ENCODE measurements around the gene POLE. TPM values are rescaled to one million over a fixed set of nuclear protein-coding genes. Genes with fewer than 3 reads are reported as not detected.

POLE gene
- total RNA-seq, result 56.7 TPM

GRCh38 chr12:132687211-132688164 lies at the start of gene POLE, which contains the start of gene PXMP2:
Gene POLE, minus strand, starts transcription at chr12:132687342. Its CDS starts 27 bp downstream, at chr12:132687315.
Gene PXMP2, plus strand, starts transcription at chr12:132687587. Its CDS starts 84 bp downstream, at chr12:132687671.
- peak in 1 of 2 donors; percentile 89 for DNase-seq (ENCODE audit: extremely low spot score in 2 of 2)
- peak within 1 kb of the TSS; percentile 66 for H3K27ac ChIP-seq
- no peaks in the 10 kb centered on the region for H3K36me3 ChIP-seq
- H3K27me3 ChIP-seq, result no peaks in the 10 kb centered on the region
- intact Hi-C loops (cut with DNase I), result no loop called here
- TF ChIP-seq POLR2AphosphoS5 (IDR thresholded peaks at IDR 0.05; ENCODE audit: insufficient read depth in 1 of 2, low read depth in 1 of 2) (peak; percentile 38 to 71), CTCF (IDR thresholded peaks at IDR 0.05) (no peak)
- peaks cover 23% of the 10 kb centered on the region for H3K4me1 ChIP-seq
- H3K9me3 ChIP-seq, result no peaks in the 10 kb centered on the region
- peak within 1 kb of the TSS; percentile 70 to 92 for H3K4me3 ChIP-seq

- H3K36me3 ChIP-seq, result peaks cover 0 to 86% of the 10 kb centered on the region in 2 donors
- H3K4me1 ChIP-seq, result no peaks in the 10 kb centered on the region
- no peaks in the 10 kb centered on the region for H3K9me3 ChIP-seq
- H3K27ac ChIP-seq, result no peak overlapping the region
- intact Hi-C loops (cut with DNase I), result no loop called here
- DNase-seq (ENCODE audit: extremely low spot score in 2 of 2), result no peak
- no peak overlapping the region for H3K4me3 ChIP-seq
- H3K27me3 ChIP-seq, result no peaks in the 10 kb centered on the region
- TF ChIP-seq POLR2A (IDR thresholded peaks at IDR 0.05) (no peak), POLR2AphosphoS5 (IDR thresholded peaks at IDR 0.05; ENCODE audit: insufficient read depth in 1 of 2, low read depth in 1 of 2) (no peak), CTCF (IDR thresholded peaks at IDR 0.05) (no peak)
These were observed 49.8 kb upstream of the POLE start for GRCh38 chr12:132736913-132737312.

GRCh38 chr12:132736378-132736777 lies 49.2 kb upstream of the POLE start:
- Histone ChIP-seq H3K9me3 (no peaks in the 10 kb centered on the region), H3K4me1 (no peaks in the 10 kb centered on the region), H3K36me3 (peaks cover 0 to 86% of the 10 kb centered on the region in 2 donors), H3K27me3 (no peaks in the 10 kb centered on the region), H3K4me3 (no peak overlapping the region), H3K27ac (no peak overlapping the region)
- TF ChIP-seq POLR2AphosphoS5 (IDR thresholded peaks at IDR 0.05; ENCODE audit: insufficient read depth in 1 of 2, low read depth in 1 of 2), result no peak
- no peak for TF ChIP-seq POLR2A (IDR thresholded peaks at IDR 0.05)
- no peak for TF ChIP-seq CTCF (IDR thresholded peaks at IDR 0.05)
- no peak for DNase-seq (ENCODE audit: extremely low spot score in 2 of 2)
- intact Hi-C loops (cut with DNase I), result no loop called here

- H3K9me3 ChIP-seq, result no peaks in the 10 kb centered on the region
- no peak overlapping the region for H3K27ac ChIP-seq
- DNase-seq (ENCODE audit: extremely low spot score in 2 of 2), result no peak
- no peaks in the 10 kb centered on the region for H3K4me1 ChIP-seq
- no peaks in the 10 kb centered on the region for H3K27me3 ChIP-seq
- TF ChIP-seq POLR2A (IDR thresholded peaks at IDR 0.05), result no peak
- no peak for TF ChIP-seq POLR2AphosphoS5 (IDR thresholded peaks at IDR 0.05; ENCODE audit: insufficient read depth in 1 of 2, low read depth in 1 of 2)
- no peak for TF ChIP-seq CTCF (IDR thresholded peaks at IDR 0.05)
- intact Hi-C loops (cut with DNase I), result no loop called here
- no peak overlapping the region for H3K4me3 ChIP-seq
- peaks cover 0 to 86% of the 10 kb centered on the region in 2 donors for H3K36me3 ChIP-seq
These were observed 48.4 kb upstream of the POLE start for GRCh38 chr12:132735496-132735895.

GRCh38 chr12:132734206-132734605 lies 47.1 kb upstream of the POLE start:
- intact Hi-C loops (cut with DNase I), result no loop called here
- Histone ChIP-seq H3K9me3 (no peaks in the 10 kb centered on the region), H3K27me3 (no peaks in the 10 kb centered on the region), H3K36me3 (peaks cover 0 to 83% of the 10 kb centered on the region in 2 donors), H3K4me1 (no peaks in the 10 kb centered on the region), H3K4me3 (no peak overlapping the region), H3K27ac (no peak overlapping the region)
- TF ChIP-seq POLR2A (IDR thresholded peaks at IDR 0.05) (no peak), POLR2AphosphoS5 (IDR thresholded peaks at IDR 0.05; ENCODE audit: insufficient read depth in 1 of 2, low read depth in 1 of 2) (no peak)
- no peak for DNase-seq (ENCODE audit: extremely low spot score in 2 of 2)

All from vagina (tissue), 2 donors.